ENCODE data around the gene LDB1.

The LDB1 gene

DNA sequence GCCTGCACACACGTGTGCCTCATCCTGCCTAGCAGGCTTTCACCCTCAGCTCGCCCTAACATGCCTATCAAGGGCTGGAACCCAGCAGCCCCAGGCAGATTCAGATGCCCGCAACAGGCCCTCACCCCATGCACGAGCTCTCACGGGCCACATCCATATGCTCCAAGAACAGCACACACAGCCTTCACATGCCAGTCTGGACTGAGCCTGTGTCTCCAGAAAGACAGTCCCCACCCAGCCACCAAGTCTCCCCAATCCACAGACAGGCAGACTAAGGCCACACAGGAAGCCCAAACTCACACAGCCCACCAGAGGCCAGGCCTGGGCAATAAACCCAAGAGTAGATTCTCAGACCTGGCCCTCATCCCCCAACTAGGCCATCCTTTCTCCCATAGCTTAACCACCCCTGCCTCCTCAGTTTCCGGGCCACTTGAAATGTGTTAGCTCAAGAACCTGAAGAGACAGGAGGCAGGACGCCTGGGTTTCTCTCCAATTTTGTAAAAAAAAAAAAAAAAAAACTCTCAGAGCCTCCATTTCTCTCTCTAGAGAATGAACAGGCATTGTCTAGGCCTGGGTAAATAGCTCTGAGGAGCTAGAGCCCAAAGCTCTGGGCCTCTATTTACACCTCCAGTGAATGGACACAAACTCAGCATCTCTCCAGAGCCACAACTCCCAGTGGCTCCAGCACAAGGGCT lies 6.8 kb downstream of the LDB1 start:
- no peak for DNase-seq (ENCODE audit: low read depth)

DNA sequence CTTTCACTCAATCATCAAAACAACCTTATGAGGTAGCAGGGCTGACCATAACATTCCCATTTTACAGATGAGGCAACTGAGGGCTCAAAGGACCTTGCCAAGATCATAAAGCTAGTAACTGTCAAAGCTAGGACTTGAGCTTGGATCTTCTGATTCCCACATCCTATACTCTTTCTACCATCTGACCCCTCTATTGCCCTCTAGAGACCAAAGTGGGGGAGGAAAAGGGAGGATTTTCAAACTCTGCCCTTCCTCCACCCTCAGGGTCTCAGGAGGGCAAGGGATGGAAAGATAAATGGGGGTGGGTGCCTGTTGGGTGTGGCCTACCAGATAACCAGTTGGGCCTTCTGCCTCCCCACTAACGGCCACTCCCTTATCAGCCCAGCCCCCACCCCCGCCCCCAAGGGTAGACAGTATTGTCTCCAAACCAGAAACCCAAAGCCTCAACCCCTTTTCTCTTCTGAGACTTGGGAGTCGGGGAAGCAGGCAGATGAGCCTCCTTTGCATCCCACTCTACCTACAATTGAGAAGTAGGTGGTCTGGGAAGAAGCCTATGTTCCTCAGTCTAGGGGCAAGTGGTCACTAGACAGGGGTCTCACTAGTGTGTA lies 7.9 kb downstream of the LDB1 start:
- no peak for DNase-seq (ENCODE audit: low read depth)

DNA sequence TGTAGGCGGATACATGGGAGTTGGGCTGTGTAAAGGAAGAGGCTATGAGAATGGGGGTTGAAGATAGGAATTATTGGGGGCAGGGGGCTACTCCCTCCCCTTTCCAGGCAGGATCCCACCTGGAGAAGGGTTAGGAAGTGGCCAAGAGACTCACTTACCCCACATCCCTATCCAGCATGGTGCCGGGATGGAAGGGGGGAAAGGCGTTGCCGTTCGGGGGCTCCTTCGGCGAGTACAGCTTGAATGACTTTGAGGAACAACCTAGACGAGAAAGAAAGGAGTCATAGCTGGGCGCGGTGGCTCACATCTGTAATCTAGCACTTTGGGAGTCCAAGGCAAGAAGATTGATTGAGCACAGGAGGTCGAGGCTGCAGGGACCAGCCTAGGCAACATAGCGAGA lies 8.9 kb downstream of the LDB1 start:
- no peak for DNase-seq (ENCODE audit: low read depth)

DNA sequence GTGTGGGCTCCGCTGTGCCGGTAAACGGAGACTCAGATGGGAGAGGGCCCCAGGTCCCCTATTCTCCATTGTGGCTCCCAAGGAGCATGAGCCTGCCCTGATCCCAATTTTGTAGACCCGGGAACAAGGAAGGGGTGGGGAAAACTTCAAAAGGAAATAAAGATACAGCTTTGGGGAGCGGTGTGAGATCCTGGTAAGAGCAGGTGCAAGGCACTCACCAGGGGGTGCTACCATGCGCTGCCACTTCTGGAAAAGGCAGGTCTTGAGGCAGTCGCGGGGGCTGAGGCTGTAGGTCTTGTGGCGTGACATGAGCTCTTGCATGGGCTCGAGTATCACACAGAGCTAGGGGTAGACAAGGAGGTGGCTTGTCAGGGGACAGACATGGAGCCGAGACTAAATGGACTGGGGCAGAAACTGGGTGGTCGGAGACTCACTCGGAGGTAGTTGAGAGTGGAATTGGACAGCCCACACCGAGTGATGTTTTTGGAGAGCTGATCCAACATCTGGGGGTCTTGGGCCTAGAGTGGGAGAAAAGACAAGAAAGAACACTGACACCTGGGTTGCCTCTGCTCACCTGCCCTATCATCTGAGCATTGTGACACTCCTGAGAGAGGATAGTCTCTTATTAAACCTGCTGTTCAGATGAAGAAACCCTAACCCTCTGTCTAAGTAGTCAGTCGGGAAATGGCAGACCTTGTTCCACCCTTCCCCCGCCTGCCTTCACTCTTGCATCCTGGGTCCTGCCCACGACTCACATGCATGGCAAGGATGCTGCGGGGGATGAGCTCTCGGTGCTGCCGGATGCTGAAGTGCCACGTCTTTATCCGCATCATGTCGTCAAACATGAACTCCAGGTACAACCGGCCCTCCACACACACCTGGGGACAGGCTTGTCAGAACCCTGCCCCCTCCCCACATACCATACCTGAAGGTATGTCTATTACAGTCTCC lies 10.7 kb downstream of the LDB1 start:
- DNase-seq (ENCODE audit: low read depth) = no peak

DNA sequence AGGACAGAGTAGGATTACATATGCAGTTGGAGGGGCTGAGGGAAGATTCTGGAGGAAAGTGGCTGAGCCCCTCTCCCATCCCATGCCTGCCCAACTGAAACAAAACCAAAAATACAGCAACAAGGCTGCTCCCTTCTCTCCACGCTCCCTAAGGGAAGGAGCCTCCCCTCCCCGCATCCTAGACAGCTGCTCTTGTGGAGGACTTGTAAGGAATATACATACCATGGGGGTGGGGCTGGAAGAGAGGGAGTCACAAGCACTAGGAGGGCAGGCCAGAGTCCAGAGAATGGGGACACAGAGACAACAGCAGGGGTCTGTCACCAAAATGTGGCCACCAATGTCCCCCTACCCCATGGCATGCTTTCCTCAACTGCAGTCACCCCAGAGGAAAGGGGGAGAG lies 13.2 kb downstream of the LDB1 start:
- DNase-seq (ENCODE audit: low read depth) = no peak

DNA sequence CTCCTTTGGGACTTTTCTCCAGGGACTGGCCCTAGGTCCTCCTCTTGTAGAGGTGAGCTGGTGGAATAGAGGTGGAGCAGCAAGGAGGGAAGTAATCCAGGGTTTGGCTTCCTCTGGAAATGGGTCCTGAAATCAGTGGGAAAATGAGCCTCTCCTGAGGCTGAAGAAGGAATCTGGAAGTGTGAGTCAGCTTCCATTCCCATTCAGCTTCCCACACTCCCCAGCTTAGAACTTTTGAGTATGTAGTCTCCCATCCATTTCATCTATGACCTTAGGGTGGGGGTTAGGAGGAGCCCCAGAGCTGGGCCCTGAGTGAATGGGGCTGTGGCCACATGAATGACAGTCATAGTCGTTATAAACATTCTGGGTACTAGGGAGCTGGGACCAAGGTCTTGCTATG lies 17.7 kb downstream of the LDB1 start:
- DNase-seq (ENCODE audit: low read depth) = no peak

DNA sequence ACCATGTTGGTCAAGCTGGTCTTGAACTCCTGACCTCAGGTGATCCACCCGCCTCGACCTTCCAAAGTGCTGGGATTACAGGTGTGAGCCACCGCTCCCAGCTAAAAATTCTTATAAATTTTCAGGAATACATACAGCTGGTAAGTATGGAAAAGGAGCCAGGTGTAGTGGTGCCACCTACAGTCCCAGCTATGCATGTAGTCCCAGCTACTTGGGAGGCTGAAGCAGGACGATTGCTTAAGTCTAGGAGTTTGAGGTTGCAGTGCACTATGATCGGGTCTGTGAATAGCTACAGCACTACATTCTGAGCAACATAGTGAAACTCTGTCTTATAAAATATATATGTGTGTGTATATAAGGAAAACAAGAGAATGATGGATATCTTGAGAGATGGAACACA lies 19.0 kb downstream of the LDB1 start:
- DNase-seq (ENCODE audit: low read depth) = no peak

DNA sequence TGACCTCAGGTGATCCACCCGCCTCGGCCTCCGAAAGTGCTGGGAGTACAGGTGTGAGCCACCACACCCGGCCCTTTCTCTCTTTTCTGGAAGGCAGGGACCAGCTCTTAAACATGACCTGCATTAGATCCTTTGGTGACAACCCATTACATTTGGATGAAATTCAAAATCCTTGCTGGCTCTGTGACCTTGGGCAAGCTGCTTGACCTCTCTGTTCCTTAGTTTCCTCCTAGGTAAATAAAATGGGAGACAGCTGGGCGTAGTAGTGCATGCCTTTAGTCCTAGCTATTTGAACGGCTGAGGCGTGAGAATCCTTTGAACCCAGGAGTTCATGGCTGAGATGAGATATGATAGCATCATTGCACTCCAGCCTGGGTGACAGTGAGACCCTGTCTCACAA lies 23.7 kb downstream of the LDB1 start:
- DNase-seq (ENCODE audit: low read depth) = no peak

DNA sequence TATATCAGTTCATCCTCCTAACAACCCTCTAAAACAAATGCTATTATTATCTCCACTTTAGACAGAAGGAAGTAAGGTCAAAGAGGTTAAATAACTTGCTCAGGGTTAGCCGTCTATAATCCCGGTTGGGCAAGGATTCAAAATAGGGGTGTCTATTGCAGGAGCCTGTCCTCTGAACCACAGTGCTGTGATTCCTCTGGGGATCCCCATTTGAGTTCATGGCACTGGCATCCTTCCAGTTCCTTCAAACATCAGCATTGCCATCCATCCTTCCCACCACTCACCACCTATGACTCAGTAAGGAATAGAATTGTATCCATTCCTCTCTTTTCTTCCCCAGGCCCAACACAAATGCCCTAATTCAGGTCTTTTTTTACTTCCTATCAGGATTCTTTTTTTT lies 29.4 kb downstream of the LDB1 start:
- DNase-seq (ENCODE audit: low read depth) = no peak

DNA sequence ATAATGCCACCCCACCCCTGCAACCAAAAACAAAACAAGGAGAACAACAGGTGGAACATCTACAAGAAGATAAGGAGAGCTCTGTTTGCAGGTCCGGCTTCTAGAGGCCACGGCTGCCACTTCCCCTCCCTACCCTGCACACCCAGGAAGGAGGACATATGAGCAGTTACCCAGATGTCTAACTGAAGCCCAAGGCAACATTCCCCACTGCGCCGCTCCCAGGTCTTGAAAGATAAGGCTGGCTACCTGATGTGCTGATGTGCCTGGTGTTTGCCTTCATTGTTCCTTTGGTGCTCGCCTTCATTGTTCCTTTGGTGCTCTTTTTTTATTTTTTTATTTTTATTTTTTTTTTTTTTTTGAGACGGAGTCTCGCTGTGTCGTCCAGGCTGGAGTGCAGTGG lies 34.0 kb downstream of the LDB1 start:
- DNase-seq (ENCODE audit: low read depth) = no peak

DNA sequence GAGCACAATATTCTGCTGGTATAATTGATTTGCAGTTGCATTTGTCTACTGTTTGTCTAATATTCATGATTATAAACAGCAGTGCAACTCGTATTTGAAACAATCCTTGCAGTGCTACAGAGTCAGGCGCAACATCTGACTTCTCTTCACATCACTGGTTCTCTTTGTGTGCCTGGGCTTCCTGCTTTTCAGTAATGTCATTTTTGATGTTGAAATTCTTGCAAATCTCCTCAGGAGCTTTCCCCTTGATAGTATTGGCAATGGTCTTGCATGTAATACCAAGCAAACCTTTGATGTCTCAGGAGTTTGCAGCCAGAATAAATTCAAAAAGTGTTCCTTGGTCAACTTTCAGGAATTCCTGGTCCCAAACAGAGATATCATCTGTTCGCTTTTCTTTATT lies 34.8 kb downstream of the LDB1 start:
- no peak for DNase-seq (ENCODE audit: low read depth)

DNA sequence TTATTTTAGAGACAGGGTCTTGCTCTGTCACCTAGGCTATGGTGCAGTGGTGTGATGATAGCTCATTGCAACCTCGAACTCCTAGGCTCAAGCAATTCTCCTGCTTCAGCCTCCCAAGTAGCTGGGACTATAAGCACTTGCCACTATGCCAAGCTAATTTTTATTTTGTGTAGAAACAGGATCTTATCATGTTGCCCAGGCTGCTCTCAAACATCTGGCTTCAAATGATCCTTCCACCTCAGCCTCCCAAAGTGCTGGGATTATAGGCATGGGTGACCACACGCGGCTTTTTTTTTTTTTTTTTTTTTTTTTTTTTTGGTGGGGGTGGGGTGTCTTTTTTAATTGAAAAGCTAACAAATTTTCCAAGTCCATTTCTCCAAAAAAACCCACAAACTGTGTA lies 36.6 kb downstream of the LDB1 start:
- DNase-seq (ENCODE audit: low read depth) = no peak

DNA sequence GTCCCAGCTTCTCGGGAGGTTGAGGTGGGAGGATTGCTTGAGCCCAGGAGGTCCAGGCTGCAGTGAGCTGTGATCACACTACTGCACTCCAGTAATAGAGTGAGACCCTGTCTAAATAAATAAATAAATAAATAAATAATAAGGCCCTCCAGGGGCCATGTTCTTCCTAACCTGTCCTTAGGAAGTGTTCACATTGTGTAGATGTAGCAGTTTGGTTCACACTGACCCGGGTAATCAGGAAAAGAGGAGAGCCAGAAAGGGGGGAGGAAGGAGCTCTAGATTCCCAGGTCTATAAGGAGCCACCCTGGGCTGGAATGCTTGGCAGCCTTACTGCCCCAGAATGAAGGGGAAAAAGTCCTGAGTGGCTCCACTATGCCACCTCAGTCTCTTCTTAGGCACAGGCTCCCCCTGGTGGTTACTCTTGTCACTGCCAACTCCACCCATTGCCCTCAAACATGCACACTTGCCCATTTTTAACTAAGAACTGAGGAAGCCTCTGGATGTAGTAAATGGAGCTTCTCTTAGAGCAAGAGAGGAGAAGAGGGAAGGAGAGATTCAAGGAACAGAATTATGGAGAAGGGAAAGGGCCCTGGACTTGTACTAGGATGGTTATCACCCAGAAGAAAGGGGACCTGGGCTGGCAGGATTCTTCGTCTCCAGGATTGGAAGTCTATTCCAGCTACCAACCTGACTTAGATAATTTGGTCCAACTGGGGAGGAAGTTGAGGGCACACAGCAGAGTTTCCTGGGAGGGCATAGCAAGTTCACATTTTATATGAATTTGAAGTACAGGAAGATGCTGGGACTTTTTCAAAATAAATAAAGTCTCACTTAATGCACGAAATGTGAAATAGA lies 47.3 kb downstream of the LDB1 start:
- DNase-seq (ENCODE audit: low read depth) = peak; percentile 66

DNA sequence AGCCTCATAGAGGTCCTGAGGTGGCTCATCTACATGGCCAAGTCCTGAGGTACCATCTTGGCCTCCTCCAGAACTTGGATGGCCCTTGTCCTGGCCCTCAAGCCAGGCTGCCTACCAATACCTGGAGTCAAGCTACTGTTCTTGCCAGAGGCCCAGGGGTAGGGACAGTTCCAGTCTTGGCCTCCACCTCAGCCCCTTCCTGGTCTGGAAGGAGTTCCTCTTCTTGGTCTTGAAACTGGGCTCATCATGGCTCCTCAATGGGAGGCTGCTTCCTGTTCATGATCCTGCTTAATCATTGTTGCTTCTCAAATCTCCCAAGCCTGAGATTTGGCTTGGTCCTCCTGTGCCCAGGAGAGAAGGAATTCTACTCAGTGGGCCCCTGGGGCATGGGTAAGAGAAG lies 51.1 kb downstream of the LDB1 start:
- DNase-seq (ENCODE audit: low read depth) = no peak

DNA sequence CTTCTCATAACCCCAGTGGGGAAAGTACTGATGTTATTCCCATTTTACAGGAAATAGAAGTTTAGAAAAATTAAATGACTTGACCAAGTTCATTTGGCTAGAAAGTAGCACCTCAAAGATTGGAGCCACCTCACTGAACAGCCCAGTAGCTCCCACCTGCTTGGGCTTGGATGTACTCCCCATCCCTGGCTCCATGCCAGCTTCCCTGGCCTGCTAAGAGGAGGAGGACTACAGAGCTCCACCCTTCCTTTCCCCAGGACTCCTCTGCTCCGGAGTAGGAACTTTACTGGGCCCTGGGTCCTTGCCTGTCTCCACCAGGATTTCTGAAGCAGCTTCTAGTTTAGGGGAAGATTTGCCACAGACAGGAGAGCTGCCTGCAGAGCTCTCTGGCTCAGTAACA lies 52.0 kb downstream of the LDB1 start:
- DNase-seq (ENCODE audit: low read depth) = no peak

DNA sequence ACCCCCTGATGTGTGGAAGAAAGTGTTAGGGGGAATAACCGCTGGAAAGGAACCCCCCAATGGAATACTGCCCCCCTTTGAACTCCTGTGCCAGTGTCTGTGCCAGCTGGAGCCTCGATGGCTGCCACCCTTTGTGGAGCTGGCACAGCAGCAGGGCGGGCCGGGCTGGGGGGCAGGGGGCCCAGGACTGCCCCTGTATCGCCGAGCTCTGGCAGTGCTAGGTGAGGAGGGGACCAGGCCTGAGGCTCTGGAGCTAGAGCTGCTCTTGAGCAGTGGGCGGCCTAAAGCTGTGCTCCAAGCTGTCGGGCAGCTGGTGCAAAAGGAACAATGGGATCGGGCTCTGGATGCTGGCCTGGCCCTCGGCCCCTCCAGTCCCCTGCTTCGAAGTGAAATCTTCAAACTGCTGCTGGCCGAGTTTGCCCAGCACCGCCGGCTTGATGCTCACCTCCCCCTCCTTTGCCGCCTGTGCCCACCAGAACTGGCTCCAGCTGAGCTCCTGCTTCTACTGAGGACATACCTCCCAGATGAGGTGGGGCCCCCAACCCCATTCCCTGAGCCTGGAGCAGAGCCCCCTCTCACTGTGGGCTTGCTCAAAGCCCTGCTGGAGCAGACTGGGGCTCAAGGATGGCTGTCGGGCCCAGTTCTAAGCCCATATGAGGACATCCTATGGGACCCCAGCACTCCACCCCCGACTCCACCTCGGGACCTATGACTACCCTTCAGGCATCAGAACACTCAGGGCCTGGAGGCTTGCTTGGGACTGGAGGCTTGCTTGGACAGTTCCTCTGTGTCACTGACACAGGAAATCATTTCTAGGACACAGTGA lies 52.9 kb downstream of the LDB1 start:
- no peak for DNase-seq (ENCODE audit: low read depth)

DNA sequence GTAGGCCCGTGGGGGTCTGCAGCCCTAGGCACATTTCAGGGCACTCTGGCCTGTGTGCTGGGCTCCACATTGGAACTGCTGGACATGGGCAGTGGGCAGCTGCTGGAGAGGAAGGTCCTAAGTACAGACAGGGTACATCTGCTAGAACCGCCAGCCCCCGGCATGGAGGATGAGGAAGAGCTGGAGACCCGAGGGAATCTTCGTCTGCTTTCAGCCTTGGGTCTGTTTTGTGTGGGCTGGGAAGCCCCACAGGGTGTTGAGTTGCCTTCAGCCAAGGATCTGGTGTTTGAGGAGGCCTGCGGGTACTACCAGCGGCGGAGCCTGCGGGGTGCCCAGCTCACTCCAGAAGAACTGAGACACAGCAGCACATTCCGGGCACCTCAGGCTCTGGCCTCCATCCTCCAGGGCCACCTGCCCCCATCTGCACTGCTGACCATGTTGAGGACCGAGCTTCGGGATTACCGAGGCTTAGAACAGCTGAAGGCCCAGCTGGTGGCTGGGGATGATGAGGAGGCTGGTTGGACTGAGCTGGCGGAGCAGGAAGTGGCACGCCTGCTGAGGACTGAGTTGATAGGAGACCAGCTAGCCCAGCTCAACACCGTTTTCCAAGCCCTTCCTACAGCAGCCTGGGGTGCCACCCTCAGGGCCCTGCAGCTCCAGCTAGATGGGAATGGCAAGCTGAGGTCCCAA lies 53.6 kb downstream of the LDB1 start:
- DNase-seq (ENCODE audit: low read depth) = no peak

DNA sequence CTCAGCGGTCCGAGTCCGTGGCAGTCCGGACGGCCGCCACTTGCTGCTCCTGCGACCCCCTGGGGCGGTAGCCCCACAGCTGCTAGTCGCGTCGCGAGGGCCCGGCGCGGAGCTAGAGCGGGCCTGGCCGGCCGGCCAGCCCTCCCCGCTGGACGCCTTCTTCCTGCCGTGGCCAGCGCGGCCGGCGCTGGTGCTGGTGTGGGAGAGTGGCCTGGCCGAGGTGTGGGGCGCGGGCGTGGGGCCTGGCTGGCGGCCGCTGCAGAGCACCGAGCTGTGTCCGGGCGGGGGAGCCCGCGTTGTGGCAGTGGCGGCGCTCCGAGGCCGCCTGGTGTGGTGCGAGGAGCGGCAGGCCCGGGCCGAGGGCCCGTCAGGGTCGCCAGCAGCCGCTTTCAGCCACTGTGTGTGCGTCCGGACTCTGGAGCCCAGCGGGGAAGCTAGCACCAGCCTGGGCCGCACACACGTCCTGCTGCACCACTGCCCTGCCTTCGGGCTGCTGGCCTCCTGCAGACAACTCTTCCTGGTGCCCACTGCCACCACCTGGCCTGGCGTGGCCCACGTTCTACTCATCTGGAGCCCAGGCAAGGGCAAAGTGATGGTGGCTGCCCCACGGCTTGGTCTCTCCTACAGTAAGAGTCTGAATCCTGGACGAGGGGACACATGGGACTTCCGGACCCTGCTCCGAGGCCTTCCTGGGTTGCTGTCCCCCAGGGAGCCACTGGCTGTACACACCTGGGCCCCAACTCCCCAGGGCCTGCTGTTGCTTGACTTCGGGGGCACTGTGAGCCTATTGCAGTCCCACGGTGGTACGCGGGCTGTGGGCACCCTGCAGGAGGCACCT lies 54.4 kb downstream of the LDB1 start:
- no peak for DNase-seq (ENCODE audit: low read depth)

DNA sequence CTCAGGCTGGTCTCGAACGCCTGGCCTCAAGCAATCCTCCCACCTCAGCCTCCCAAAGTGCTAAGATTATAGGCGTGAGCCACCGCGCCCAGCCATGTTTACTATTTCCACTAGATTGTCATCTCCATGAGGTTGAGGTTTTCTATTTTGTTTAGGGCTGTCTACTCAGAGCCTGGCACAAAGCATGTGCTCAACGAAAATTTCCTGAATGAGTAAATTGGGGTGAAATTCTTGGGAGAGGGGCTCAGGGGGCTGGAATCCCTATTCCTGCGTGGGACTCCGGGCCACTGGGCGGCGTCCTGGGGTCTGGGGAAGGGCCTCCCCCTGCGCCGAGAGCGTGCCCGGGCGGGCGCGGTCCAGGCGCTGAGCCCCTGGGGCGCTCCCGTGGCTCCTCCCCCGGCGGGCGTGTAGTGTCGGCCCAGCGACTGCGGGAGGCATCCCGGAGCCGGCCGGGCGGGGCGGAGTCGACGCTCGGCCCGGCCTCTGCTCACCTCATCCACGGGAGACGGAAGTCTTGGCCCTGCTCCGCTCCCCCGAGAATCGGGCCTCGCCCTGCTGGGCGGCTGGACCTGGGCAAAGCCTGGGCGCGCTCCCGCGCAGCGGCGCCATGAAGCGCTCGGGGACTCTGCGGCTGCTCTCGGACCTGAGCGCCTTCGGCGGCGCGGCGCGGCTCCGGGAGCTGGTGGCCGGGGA lies 55.2 kb downstream of the LDB1 start, which contains the start of gene HPS6:
Gene HPS6, plus strand, starts transcription at position 482 of the 693 bp plus-strand sequence. Its CDS starts 126 bp downstream, at position 608.
- peak; percentile 90 for DNase-seq (ENCODE audit: low read depth)

All from stimulated activated CD8-positive, alpha-beta memory T cell treated with anti-CD3 and anti-CD28 coated beads, Interleukin-4, amount 100 ng/mL, for 24 hours (primary cell).